Astrocyte (in vitro differentiated cells and primary cell): ENCODE data around the gene ARID4B. TPM values are rescaled to one million over a fixed set of nuclear protein-coding genes. Genes with fewer than 3 reads are reported as not detected.

ENCODE experiments used
- DNase-seq: peaks from one replicate; pipeline ENCODE4 v3.0.0-alpha.2; 2010; ENCODE audit warnings: low read depth
- FAIRE-seq: peaks from 2 replicates; lab custom pipeline; 2011; peaks lifted over from hg19 to GRCh38; lab: Jason Lieb, UNC
- H2AFZ ChIP-seq: 2 replicates; pipeline ENCODE4 v1.6.0; 2012; ENCODE audit warnings: low read depth, low read length, inconsistent platforms
- H3K27ac ChIP-seq: 2 replicates; pipeline ENCODE4 v1.5.1; 2011; ENCODE audit warnings: low read depth, low read length, inconsistent platforms
- H3K27me3 ChIP-seq: 2 replicates; pipeline ENCODE4 v1.6.0; 2011; ENCODE audit warnings: low read length, inconsistent platforms; ENCODE audit not compliant: insufficient read depth
- H3K36me3 ChIP-seq: 2 replicates; pipeline ENCODE4 v1.5.1; 2011; ENCODE audit warnings: low read length, inconsistent platforms; ENCODE audit not compliant: insufficient read depth
- H3K4me1 ChIP-seq: 2 replicates; pipeline ENCODE4 v1.5.1; 2011; ENCODE audit warnings: low read length, inconsistent platforms; ENCODE audit not compliant: insufficient read depth
- H3K4me2 ChIP-seq: 2 replicates; pipeline ENCODE4 v1.6.0; 2012; ENCODE audit warnings: low read length, inconsistent platforms
- H3K4me3 ChIP-seq: 2 replicates; pipeline ENCODE4 v1.5.1; 2011; ENCODE audit warnings: low read depth, mild to moderate bottlenecking, low read length, inconsistent platforms; ENCODE audit not compliant: insufficient read depth
- H3K79me2 ChIP-seq: 2 replicates; pipeline ENCODE4 v1.6.0; 2012; ENCODE audit warnings: mild to moderate bottlenecking, low read length, inconsistent platforms; ENCODE audit not compliant: insufficient read depth
- H3K9ac ChIP-seq: 2 replicates; pipeline ENCODE4 v1.6.0; 2012; ENCODE audit warnings: mild to moderate bottlenecking, low read length, inconsistent platforms
- H3K9me3 ChIP-seq: 2 replicates; pipeline ENCODE4 v1.5.1; 2012; ENCODE audit warnings: low read depth, mild to moderate bottlenecking, low read length, inconsistent platforms; ENCODE audit not compliant: insufficient read depth
- H4K20me1 ChIP-seq: 2 replicates; pipeline ENCODE4 v1.6.0; 2012; ENCODE audit warnings: low read length, inconsistent platforms; ENCODE audit not compliant: insufficient read depth
- H3K27ac Mint-ChIP-seq: one replicate; pipeline ENCODE4 v1.8.0; 2021; ENCODE audit warnings: mild to moderate bottlenecking, mixed read lengths; ENCODE audit not compliant: unreplicated experiment
- H3K27me3 Mint-ChIP-seq: one replicate; pipeline ENCODE4 v1.8.0; 2021; ENCODE audit warnings: low read depth, mixed read lengths; ENCODE audit not compliant: unreplicated experiment
- H3K36me3 Mint-ChIP-seq: one replicate; pipeline ENCODE4 v1.8.0; 2021; ENCODE audit warnings: low read depth, mixed read lengths; ENCODE audit not compliant: unreplicated experiment
- H3K4me1 Mint-ChIP-seq: one replicate; pipeline ENCODE4 v1.8.0; 2021; ENCODE audit warnings: low read depth, mixed read lengths; ENCODE audit not compliant: unreplicated experiment
- H3K4me3 Mint-ChIP-seq: one replicate; pipeline ENCODE4 v1.8.0; 2021; ENCODE audit warnings: mild to moderate bottlenecking, moderate library complexity, mixed read lengths; ENCODE audit not compliant: unreplicated experiment
- H3K9me3 Mint-ChIP-seq: one replicate; pipeline ENCODE4 v1.8.0; 2021; ENCODE audit warnings: mild to moderate bottlenecking, mixed read lengths; ENCODE audit not compliant: unreplicated experiment
- CTCF ChIP-seq: IDR thresholded peaks from 2 replicates; pipeline ENCODE4 v1.5.1; 2011; ENCODE audit warnings: low read depth, mild to moderate bottlenecking, inconsistent platforms, low read length, moderate library complexity; ENCODE audit not compliant: insufficient read depth
- EZH2 ChIP-seq: IDR thresholded peaks from 2 replicates; pipeline ENCODE4 v1.6.1; 2012; ENCODE audit warnings: mild to moderate bottlenecking, low read length, inconsistent platforms; ENCODE audit not compliant: insufficient read depth
- total RNA-seq: library from RNA; stranded (reverse); gene quantifications from 2 replicates; pipeline ENCODE4 v1.2.1, GENCODE V29; 2021

The ARID4B gene
- total RNA-seq, 1 donor from 2014 or later = 38.6 TPM

- no peak for FAIRE-seq
- H3K27me3 ChIP-seq = no peaks in the 10 kb centered on the region
- peak overlapping the region; percentile 88 for H3K4me3 ChIP-seq
- H3K9me3 ChIP-seq = no peaks in the 10 kb centered on the region
- H3K4me3 Mint-ChIP-seq = peak overlapping the region; percentile 100
- peak overlapping the region; percentile 97 for H3K9ac ChIP-seq
- H3K4me1 ChIP-seq = peaks cover 14% of the 10 kb centered on the region
- peaks cover 6% of the 10 kb centered on the region for H3K36me3 Mint-ChIP-seq
- no peak for TF ChIP-seq EZH2
- TF ChIP-seq CTCF = no peak
- H4K20me1 ChIP-seq = peaks cover 61% of the 10 kb centered on the region
- DNase-seq = no peak
- H3K4me1 Mint-ChIP-seq = peaks cover 12% of the 10 kb centered on the region
- H2AFZ ChIP-seq = no peak overlapping the region
- peaks cover 88% of the 10 kb centered on the region for H3K79me2 ChIP-seq
- no peaks in the 10 kb centered on the region for H3K9me3 Mint-ChIP-seq
- H3K36me3 ChIP-seq = no peaks in the 10 kb centered on the region
- H3K27ac Mint-ChIP-seq = peak overlapping the region; percentile 28
- H3K4me2 ChIP-seq = peak overlapping the region; percentile 94
- no peak overlapping the region for H3K27ac ChIP-seq
- H3K27me3 Mint-ChIP-seq = no peaks in the 10 kb centered on the region
These were observed 2.1 kb downstream of the ARID4B start for GRCh38 chr1:235325854-235326253.

- no peaks in the 10 kb centered on the region for H3K9me3 Mint-ChIP-seq
- Histone ChIP-seq H4K20me1 (peaks cover 68% of the 10 kb centered on the region), H2AFZ (no peak overlapping the region), H3K4me3 (no peak overlapping the region), H3K27me3 (no peaks in the 10 kb centered on the region), H3K36me3 (no peaks in the 10 kb centered on the region), H3K27ac (no peak overlapping the region), H3K79me2 (peaks cover 88% of the 10 kb centered on the region), H3K9me3 (no peaks in the 10 kb centered on the region), H3K4me1 (peaks cover 14% of the 10 kb centered on the region), H3K4me2 (peak overlapping the region; percentile 94), H3K9ac (peak overlapping the region; percentile 97)
- FAIRE-seq (no peak), DNase-seq (no peak)
- no peaks in the 10 kb centered on the region for H3K27me3 Mint-ChIP-seq
- peak overlapping the region; percentile 100 for H3K4me3 Mint-ChIP-seq
- H3K27ac Mint-ChIP-seq = no peak overlapping the region
- peaks cover 6% of the 10 kb centered on the region for H3K4me1 Mint-ChIP-seq
- no peak for TF ChIP-seq EZH2
- no peak for TF ChIP-seq CTCF
- H3K36me3 Mint-ChIP-seq = peaks cover 6% of the 10 kb centered on the region
These were observed 2.8 kb downstream of the ARID4B start for GRCh38 chr1:235325139-235325538.

GRCh38 chr1:235324296-235324695, 3.7 kb downstream of the ARID4B start:
- no peak for TF ChIP-seq CTCF
- no peak for TF ChIP-seq EZH2
- Mint-ChIP-seq H3K27ac (peak overlapping the region; percentile 63), H3K9me3 (no peaks in the 10 kb centered on the region), H3K36me3 (peaks cover 6% of the 10 kb centered on the region), H3K4me1 (peaks cover 6% of the 10 kb centered on the region), H3K4me3 (peak overlapping the region; percentile 64), H3K27me3 (no peaks in the 10 kb centered on the region)
- no peak overlapping the region for H3K4me3 ChIP-seq
- H4K20me1 ChIP-seq = peaks cover 76% of the 10 kb centered on the region
- H3K27me3 ChIP-seq = no peaks in the 10 kb centered on the region
- H3K4me1 ChIP-seq = peaks cover 14% of the 10 kb centered on the region
- H3K79me2 ChIP-seq = peaks cover 89% of the 10 kb centered on the region
- H3K36me3 ChIP-seq = no peaks in the 10 kb centered on the region
- H3K9me3 ChIP-seq = no peaks in the 10 kb centered on the region
- peak overlapping the region; percentile 94 for H3K4me2 ChIP-seq
- DNase-seq = no peak
- H3K27ac ChIP-seq = no peak overlapping the region
- no peak for FAIRE-seq
- peak overlapping the region; percentile 21 for H3K9ac ChIP-seq
- H2AFZ ChIP-seq = no peak overlapping the region
